ENCODE measurements around the gene TMC7. TPM values are rescaled to one million over a fixed set of nuclear protein-coding genes. Genes with fewer than 3 reads are reported as not detected.
"Not testable (repeated sequence)": the region's sequence is repeated elsewhere in the genome, so short reads cannot be mapped to it uniquely, and the experiment has no call there.

Gene TMC7
- total RNA-seq, 1 donor from 2014 or later: 2.5 TPM

DNA sequence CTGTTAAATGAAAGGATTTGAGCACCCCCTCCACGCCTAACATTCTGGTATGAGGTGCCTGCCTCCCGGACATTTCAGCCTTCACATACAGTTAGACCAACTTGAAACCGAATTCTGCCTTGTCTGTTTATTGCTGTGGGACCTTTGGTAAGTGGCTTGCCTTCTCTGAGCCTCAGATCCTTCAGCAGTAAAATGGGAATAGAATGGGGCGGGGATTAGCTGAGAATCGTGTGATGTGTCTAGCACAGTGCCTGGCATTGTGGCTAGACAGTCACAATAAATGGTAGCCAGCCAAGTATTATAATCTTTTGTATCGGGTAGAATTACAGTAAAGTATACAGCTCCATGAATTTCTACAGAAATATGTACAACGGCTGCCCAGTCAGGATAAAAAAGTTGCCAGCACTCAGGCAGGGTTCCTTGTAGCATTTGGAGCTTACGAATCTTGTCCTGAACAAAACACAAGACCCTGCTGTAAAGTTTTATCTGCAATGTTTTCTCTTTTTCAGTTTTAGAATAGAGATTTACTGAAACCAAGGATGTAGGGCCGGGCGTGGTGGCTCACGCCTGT, 786 bp downstream of the TMC7 start:
- Mint-ChIP-seq H3K27me3 (ENCODE audit: unreplicated experiment) (peaks cover 1% of the 10 kb centered on the region), H3K4me1 (ENCODE audit: low read depth, unreplicated experiment) (peaks cover 4% of the 10 kb centered on the region), H3K36me3 (ENCODE audit: unreplicated experiment) (no peaks in the 10 kb centered on the region), H3K9me3 (ENCODE audit: unreplicated experiment) (no peaks in the 10 kb centered on the region), H3K27ac (ENCODE audit: unreplicated experiment) (peak overlapping the region; percentile 48), H3K4me3 (ENCODE audit: unreplicated experiment) (peak overlapping the region; percentile 83)
- TF ChIP-seq, protein P1, sequence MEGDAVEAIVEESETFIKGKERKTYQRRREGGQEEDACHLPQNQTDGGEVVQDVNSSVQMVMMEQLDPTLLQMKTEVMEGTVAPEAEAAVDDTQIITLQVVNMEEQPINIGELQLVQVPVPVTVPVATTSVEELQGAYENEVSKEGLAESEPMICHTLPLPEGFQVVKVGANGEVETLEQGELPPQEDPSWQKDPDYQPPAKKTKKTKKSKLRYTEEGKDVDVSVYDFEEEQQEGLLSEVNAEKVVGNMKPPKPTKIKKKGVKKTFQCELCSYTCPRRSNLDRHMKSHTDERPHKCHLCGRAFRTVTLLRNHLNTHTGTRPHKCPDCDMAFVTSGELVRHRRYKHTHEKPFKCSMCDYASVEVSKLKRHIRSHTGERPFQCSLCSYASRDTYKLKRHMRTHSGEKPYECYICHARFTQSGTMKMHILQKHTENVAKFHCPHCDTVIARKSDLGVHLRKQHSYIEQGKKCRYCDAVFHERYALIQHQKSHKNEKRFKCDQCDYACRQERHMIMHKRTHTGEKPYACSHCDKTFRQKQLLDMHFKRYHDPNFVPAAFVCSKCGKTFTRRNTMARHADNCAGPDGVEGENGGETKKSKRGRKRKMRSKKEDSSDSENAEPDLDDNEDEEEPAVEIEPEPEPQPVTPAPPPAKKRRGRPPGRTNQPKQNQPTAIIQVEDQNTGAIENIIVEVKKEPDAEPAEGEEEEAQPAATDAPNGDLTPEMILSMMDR (IDR thresholded peaks at IDR 0.05; ENCODE audit: partially characterized antibody, unreplicated experiment): no peak
- DNase-seq: no peak

DNA sequence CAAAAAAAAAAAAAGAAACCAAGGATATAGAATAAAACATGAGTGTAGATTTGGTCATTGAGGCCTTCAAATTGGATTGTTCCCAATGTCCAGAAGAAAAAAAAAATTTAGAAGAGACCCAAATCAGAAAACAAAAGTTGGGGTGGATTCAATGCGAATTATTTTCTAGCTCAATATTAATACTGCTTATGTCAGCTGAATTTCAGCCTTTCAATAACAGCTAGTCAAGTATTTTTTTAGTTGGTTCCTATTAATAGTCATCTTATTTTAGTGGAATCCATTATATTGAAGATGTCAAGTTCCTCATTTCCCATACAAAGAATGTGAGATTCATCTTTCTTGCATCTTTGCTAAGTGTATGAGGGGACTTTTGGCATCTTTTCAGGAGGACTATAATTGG, 1.5 kb downstream of the TMC7 start:
- H3K9me3 Mint-ChIP-seq (ENCODE audit: unreplicated experiment); H3K4me3 Mint-ChIP-seq (ENCODE audit: unreplicated experiment); H3K36me3 Mint-ChIP-seq (ENCODE audit: unreplicated experiment); DNase-seq; H3K27ac Mint-ChIP-seq (ENCODE audit: unreplicated experiment); H3K27me3 Mint-ChIP-seq (ENCODE audit: unreplicated experiment); H3K4me1 Mint-ChIP-seq (ENCODE audit: low read depth, unreplicated experiment): not testable (repeated sequence)

DNA sequence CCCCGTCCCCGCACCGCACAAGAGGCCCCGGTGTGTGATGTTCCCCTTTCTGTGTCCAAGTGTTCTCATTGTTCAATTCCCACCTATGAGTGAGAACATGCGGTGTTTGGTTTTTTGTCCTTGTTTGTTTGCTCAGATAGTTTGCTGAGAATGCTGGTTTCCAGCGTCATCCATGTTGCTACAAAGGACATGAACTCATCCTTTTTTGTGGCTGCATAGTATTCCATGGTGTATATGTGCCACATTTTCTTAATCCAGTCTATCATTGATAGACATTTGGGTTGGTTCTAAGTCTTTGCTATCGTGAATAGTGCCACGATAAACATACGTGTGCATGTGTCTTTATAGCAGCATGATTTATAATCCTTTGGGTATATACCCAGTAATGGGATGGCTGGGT, 8.0 kb downstream of the TMC7 start:
- not testable (repeated sequence) for H3K36me3 Mint-ChIP-seq (ENCODE audit: unreplicated experiment); H3K27ac Mint-ChIP-seq (ENCODE audit: unreplicated experiment); H3K4me3 Mint-ChIP-seq (ENCODE audit: unreplicated experiment); H3K9me3 Mint-ChIP-seq (ENCODE audit: unreplicated experiment); H3K27me3 Mint-ChIP-seq (ENCODE audit: unreplicated experiment); DNase-seq; H3K4me1 Mint-ChIP-seq (ENCODE audit: low read depth, unreplicated experiment)

DNA sequence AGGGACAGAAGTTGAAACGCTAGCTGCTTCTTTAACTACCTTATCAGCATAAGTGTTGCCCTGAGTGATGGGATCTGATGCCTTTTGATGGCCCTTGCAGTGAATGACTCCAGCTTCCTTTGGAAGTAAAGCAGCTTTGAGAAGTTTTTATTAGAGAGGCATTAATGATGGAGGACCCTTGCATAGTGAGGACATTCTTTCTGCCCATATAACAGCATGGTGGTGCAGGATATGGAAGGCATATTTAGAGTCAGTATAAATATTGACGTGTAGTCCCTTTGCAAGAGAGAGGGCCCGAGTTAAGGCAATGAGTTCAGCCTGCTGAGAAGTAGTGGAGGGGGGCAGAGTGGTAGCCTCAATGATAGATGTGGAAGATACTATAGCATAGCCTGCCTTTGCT, 9.8 kb downstream of the TMC7 start:
- not testable (repeated sequence) for H3K4me1 Mint-ChIP-seq (ENCODE audit: low read depth, unreplicated experiment); H3K27ac Mint-ChIP-seq (ENCODE audit: unreplicated experiment); DNase-seq; H3K27me3 Mint-ChIP-seq (ENCODE audit: unreplicated experiment); H3K4me3 Mint-ChIP-seq (ENCODE audit: unreplicated experiment); H3K9me3 Mint-ChIP-seq (ENCODE audit: unreplicated experiment); H3K36me3 Mint-ChIP-seq (ENCODE audit: unreplicated experiment)

DNA sequence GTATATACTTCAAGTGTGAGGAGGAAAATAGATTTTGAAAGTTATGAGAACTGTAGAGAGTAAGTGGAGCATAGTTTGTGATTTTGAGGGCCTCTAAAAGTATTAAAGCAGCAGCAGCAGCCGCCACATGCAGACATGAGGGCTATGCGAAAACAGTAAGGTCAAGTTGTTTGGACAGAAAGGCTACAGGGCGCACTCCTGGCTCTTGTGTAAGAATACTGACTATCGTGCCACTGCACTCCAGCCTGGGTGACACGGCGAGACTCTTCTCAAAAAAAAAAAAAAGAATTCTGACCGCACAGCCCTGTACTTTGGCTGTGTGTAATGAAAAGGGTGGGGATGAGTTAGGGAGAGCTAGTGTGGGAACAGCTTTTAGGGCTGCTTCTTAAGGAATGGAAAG, 10.4 kb downstream of the TMC7 start:
- H3K4me1 Mint-ChIP-seq (ENCODE audit: low read depth, unreplicated experiment); DNase-seq; H3K27me3 Mint-ChIP-seq (ENCODE audit: unreplicated experiment); H3K36me3 Mint-ChIP-seq (ENCODE audit: unreplicated experiment); H3K4me3 Mint-ChIP-seq (ENCODE audit: unreplicated experiment); H3K27ac Mint-ChIP-seq (ENCODE audit: unreplicated experiment); H3K9me3 Mint-ChIP-seq (ENCODE audit: unreplicated experiment): not testable (repeated sequence)

DNA sequence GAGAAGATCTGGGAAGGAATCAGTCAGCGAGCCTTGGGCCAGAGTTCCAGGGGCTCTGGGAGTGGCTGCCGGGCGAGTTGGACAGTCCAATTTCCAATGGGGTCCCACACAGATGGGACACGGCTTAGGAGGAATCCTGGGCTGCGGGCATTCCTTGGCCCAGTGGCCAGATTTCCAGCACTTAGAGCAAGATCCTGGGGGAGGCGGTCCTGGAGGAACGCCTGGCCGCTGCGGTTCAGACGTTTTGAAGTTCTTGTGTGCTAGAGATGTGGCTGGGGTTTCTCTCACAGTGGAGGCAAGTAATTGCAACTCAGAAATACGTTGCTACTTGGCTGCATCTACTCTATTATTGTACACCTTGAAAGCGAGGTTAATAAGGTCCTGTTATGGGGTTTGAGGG, 11.7 kb downstream of the TMC7 start:
- H3K27me3 Mint-ChIP-seq (ENCODE audit: unreplicated experiment); DNase-seq; H3K4me3 Mint-ChIP-seq (ENCODE audit: unreplicated experiment); H3K36me3 Mint-ChIP-seq (ENCODE audit: unreplicated experiment); H3K4me1 Mint-ChIP-seq (ENCODE audit: low read depth, unreplicated experiment); H3K9me3 Mint-ChIP-seq (ENCODE audit: unreplicated experiment); H3K27ac Mint-ChIP-seq (ENCODE audit: unreplicated experiment): not testable (repeated sequence)

DNA sequence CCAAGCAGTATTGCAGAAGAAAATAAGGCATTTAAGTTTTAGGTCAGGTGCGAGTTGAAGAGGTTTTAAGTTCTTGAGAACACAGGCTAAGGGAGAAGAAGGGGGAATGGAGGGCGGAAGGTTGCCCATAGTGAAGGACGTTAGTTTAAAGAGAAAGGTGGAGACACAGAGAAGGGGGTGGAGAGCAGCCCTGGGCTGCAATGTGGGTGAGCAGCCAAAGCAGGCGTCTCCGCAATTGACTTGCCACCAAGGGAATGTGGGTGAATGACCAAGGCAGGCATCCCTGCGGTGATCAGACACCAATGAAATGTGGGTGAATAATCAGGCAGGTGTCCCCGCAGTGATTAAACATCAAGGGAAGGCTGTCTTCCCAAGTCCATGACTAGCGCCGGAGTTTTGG, 12.8 kb downstream of the TMC7 start:
- not testable (repeated sequence) for H3K9me3 Mint-ChIP-seq (ENCODE audit: unreplicated experiment); H3K27me3 Mint-ChIP-seq (ENCODE audit: unreplicated experiment); H3K4me1 Mint-ChIP-seq (ENCODE audit: low read depth, unreplicated experiment); H3K27ac Mint-ChIP-seq (ENCODE audit: unreplicated experiment); H3K36me3 Mint-ChIP-seq (ENCODE audit: unreplicated experiment); DNase-seq; H3K4me3 Mint-ChIP-seq (ENCODE audit: unreplicated experiment)

DNA sequence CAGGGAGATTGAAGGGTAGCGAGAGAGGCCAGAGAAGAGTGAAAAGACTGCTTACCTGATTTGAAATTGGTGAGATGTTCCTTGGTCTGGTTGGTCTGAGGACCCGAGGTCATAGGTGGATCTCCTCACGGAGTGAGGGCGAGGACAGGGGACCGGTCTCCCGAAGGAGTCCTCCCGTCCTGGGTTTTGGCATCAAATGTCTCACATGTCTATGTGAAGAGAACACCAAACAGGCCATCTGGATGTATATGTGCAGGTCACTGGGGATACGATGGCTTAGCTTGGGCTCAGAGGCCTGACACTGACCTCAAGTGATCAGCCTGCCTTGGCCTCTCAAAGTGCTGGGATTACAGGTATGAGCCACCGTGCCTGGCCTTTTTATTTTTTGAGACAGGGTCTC, 13.3 kb downstream of the TMC7 start:
- not testable (repeated sequence) for H3K4me3 Mint-ChIP-seq (ENCODE audit: unreplicated experiment); H3K27me3 Mint-ChIP-seq (ENCODE audit: unreplicated experiment); DNase-seq; H3K9me3 Mint-ChIP-seq (ENCODE audit: unreplicated experiment); H3K36me3 Mint-ChIP-seq (ENCODE audit: unreplicated experiment); H3K27ac Mint-ChIP-seq (ENCODE audit: unreplicated experiment); H3K4me1 Mint-ChIP-seq (ENCODE audit: low read depth, unreplicated experiment)

DNA sequence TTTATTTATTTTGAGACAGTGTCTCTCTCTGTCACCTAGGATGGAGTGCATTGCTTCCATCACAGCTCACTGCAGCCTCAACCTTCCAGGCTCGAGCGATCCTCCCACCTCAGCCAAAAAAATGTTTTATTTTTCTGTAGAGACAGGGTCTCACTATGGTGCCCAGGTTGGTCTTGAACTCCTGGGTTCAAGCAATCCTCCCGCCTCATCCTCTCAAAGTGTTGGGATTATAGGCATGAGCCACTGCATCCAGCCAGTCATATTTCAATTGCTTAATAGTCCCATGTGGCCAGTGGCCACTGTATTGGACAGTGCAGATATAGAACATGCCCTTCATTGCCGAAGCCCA, 15.3 kb downstream of the TMC7 start:
- Mint-ChIP-seq H3K27me3 (ENCODE audit: unreplicated experiment) (peaks cover 2% of the 10 kb centered on the region), H3K36me3 (ENCODE audit: unreplicated experiment) (no peaks in the 10 kb centered on the region), H3K4me1 (ENCODE audit: low read depth, unreplicated experiment) (no peaks in the 10 kb centered on the region), H3K9me3 (ENCODE audit: unreplicated experiment) (peaks cover 2% of the 10 kb centered on the region), H3K4me3 (ENCODE audit: unreplicated experiment) (no peak overlapping the region), H3K27ac (ENCODE audit: unreplicated experiment) (no peak overlapping the region)
- no peak for DNase-seq
- TF ChIP-seq, protein P1 (IDR thresholded peaks at IDR 0.05; ENCODE audit: partially characterized antibody, unreplicated experiment): no peak

Data from glutamatergic neuron (in vitro differentiated cells).